GM12891 (cell line): ENCODE results near the gene RAB8A.

ENCODE experiments used
- PAX5 ChIP-seq: IDR thresholded peaks from 2 replicates; pipeline ENCODE4 v1.6.1; 2011; ENCODE audit warnings: low read length, moderate library complexity, mild to moderate bottlenecking; ENCODE audit not compliant: insufficient read depth, severe bottlenecking
- POLR2A ChIP-seq: IDR thresholded peaks from 2 replicates; pipeline ENCODE4 v1.6.1; 2011; ENCODE audit warnings: low read depth, low read length, control low read depth
- POLR2AphosphoS5 ChIP-seq: IDR thresholded peaks from 2 replicates; pipeline ENCODE4 v1.6.1; 2011; ENCODE audit warnings: low read depth, low read length, control low read depth
- POU2F2 ChIP-seq: IDR thresholded peaks from 2 replicates; pipeline ENCODE4 v1.6.1; 2011; ENCODE audit warnings: low read depth, mild to moderate bottlenecking, control low read depth, low read length, moderate library complexity
- SPI1 ChIP-seq: IDR thresholded peaks from 2 replicates; pipeline ENCODE4 v1.6.1; 2011; ENCODE audit warnings: low read depth, low read length, control low read depth
- TAF1 ChIP-seq: IDR thresholded peaks from 2 replicates; pipeline ENCODE4 v1.6.1; 2011; ENCODE audit warnings: low read depth, low read length, control low read depth

- TF ChIP-seq POLR2A (no peak), POLR2AphosphoS5 (no peak), TAF1 (no peak), SPI1 (no peak), PAX5 (no peak), POU2F2 (no peak)
Measured at GRCh38 chr19:16164222-16164890, 52.7 kb downstream of the RAB8A start.
